ENCODE data around the gene STXBP2. TPM values are rescaled to one million over a fixed set of nuclear protein-coding genes. Genes with fewer than 3 reads are reported as not detected.

STXBP2 gene
- total and polyA plus RNA-seq, 4 donors = 25.9 to 32.7 (median 27.2) TPM

DNA sequence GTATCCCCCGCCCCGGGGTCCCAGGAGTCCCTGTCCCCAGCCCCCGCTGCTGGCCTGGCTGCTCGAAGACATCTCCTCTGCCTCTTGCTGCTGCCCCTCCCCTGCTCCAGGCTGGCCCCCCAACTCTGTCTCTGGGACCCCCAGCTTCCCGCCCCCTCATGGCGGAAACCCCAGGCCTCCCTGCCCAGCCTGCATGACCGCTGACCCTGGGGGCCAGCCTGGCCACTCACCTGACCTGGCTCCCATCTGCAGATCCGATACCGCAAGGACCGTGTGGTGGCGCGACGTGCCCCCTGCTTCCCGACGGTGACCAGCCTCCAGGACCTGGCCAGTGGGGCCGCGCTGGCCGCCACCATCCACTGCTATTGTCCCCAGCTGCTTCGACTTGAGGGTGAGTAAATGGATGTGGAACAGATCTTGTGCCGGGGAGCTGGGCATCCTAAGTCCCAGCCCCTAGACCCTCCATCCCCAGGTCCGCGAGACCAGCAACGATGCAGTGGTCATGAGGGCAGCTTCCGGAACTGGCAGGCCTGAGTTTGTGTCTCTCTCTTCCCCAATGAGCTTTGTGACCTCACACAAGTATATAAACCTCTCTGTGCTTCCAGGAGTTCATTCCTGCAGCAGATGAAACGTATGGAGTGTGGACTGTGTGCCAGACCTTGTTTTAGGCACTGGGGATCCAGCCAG, 28.9 kb upstream of the STXBP2 start:
- H3K9me3 ChIP-seq (ENCODE audit: control insufficient read depth in 4 of 4, low read length in 3 of 4) = no peaks in the 10 kb centered on the region
- H3K27ac ChIP-seq (ENCODE audit: low read depth in 1 of 2, low read length in 2 of 2) = no peak overlapping the region
- 95% methylated on average over 25 of the region's 25 CpGs for WGBS
- H3K36me3 ChIP-seq (ENCODE audit: control insufficient read depth in 4 of 4, insufficient read depth in 3 of 4, low read depth in 1 of 4, low read length in 3 of 4) = peaks cover 13 to 45% (median 16%) of the 10 kb centered on the region in 4 donors
- TF ChIP-seq, protein P1, sequence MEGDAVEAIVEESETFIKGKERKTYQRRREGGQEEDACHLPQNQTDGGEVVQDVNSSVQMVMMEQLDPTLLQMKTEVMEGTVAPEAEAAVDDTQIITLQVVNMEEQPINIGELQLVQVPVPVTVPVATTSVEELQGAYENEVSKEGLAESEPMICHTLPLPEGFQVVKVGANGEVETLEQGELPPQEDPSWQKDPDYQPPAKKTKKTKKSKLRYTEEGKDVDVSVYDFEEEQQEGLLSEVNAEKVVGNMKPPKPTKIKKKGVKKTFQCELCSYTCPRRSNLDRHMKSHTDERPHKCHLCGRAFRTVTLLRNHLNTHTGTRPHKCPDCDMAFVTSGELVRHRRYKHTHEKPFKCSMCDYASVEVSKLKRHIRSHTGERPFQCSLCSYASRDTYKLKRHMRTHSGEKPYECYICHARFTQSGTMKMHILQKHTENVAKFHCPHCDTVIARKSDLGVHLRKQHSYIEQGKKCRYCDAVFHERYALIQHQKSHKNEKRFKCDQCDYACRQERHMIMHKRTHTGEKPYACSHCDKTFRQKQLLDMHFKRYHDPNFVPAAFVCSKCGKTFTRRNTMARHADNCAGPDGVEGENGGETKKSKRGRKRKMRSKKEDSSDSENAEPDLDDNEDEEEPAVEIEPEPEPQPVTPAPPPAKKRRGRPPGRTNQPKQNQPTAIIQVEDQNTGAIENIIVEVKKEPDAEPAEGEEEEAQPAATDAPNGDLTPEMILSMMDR (IDR thresholded peaks at IDR 0.05; ENCODE audit: low read depth, low read length, missing input control) = no peak
- TF ChIP-seq GABPA (IDR thresholded peaks at IDR 0.05 in 1 of 2, conservative IDR thresholded peaks at IDR 0.05 in 1 of 2) = no peak
- TF ChIP-seq EGR1 (IDR thresholded peaks at IDR 0.05; ENCODE audit: low read depth in 2 of 2) = no peak
- TF ChIP-seq, protein P2, sequence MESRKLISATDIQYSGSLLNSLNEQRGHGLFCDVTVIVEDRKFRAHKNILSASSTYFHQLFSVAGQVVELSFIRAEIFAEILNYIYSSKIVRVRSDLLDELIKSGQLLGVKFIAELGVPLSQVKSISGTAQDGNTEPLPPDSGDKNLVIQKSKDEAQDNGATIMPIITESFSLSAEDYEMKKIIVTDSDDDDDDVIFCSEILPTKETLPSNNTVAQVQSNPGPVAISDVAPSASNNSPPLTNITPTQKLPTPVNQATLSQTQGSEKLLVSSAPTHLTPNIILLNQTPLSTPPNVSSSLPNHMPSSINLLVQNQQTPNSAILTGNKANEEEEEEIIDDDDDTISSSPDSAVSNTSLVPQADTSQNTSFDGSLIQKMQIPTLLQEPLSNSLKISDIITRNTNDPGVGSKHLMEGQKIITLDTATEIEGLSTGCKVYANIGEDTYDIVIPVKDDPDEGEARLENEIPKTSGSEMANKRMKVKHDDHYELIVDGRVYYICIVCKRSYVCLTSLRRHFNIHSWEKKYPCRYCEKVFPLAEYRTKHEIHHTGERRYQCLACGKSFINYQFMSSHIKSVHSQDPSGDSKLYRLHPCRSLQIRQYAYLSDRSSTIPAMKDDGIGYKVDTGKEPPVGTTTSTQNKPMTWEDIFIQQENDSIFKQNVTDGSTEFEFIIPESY (IDR thresholded peaks at IDR 0.05) = no peak
- no peak for TF ChIP-seq RAD21 (IDR thresholded peaks at IDR 0.05)
- no peak for TF ChIP-seq FOXA2 (IDR thresholded peaks at IDR 0.05)
- TF ChIP-seq, protein P3, sequence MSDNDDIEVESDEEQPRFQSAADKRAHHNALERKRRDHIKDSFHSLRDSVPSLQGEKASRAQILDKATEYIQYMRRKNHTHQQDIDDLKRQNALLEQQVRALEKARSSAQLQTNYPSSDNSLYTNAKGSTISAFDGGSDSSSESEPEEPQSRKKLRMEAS (IDR thresholded peaks at IDR 0.05) = no peak
- TF ChIP-seq YY1 (IDR thresholded peaks at IDR 0.05) = no peak
- TF ChIP-seq, protein P4, sequence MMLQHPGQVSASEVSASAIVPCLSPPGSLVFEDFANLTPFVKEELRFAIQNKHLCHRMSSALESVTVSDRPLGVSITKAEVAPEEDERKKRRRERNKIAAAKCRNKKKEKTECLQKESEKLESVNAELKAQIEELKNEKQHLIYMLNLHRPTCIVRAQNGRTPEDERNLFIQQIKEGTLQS (IDR thresholded peaks at IDR 0.05) = no peak
- no peak for TF ChIP-seq HNF4G (IDR thresholded peaks at IDR 0.05)
- TF ChIP-seq SP1 (IDR thresholded peaks at IDR 0.05) = no peak
- TF ChIP-seq JUND (IDR thresholded peaks at IDR 0.05) = no peak
- no peak for TF ChIP-seq TAF1 (conservative IDR thresholded peaks at IDR 0.05)
- TF ChIP-seq HNF4A (conservative IDR thresholded peaks at IDR 0.05) = no peak
- TF ChIP-seq NR2F2 (IDR thresholded peaks at IDR 0.05) = no peak
- H3K4me1 ChIP-seq (ENCODE audit: control insufficient read depth in 4 of 4, insufficient read depth in 4 of 4, low read length in 3 of 4) = no peaks in the 10 kb centered on the region
- no peak overlapping the region for H3K9ac ChIP-seq (ENCODE audit: low read depth in 1 of 2, low read length in 2 of 2)
- no peak for DNase-seq (ENCODE audit: low spot score)
- H3K4me3 ChIP-seq (ENCODE audit: low read depth in 1 of 3, low read length in 3 of 3) = no peak overlapping the region
- H3K27me3 ChIP-seq (ENCODE audit: control insufficient read depth in 4 of 4, insufficient read depth in 4 of 4, low read length in 3 of 4) = no peaks in the 10 kb centered on the region

DNA sequence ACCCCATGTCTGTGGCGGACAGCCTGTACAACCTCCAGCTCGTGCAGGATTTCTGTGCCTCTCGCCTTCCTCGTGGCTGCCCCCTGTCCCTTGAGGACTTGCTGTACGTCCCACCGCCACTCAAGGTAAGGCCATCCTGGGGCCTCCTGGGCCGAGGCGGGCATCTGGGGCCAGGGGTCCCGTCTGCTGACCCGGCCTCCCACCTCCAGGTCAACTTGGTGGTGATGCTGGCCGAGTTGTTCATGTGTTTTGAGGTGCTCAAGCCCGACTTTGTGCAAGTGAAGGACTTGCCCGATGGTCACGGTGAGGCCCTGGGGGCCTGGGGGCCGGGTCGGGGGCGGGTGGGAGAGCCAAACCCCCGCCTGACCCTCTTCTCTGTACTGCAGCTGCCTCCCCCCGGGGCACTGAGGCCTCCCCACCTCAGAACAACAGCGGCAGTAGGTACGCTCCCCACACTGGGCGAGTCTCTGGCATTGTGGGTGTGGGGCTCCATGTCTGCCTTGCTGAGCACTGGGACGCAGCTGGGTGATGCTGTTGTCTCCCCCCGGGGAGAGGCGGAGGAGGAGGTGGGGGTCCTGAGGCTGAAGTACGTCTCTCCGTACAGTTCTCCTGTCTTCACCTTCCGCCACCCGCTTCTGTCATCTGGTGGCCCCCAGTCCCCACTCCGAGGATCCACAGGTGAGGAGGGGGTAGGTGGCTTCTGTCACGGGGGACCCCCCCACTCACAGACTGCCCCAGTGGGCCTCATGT, 26.2 kb upstream of the STXBP2 start:
- Histone ChIP-seq H3K4me3 (ENCODE audit: low read depth in 1 of 3, low read length in 3 of 3) (no peak overlapping the region), H3K9ac (ENCODE audit: low read depth in 1 of 2, low read length in 2 of 2) (no peak overlapping the region), H3K36me3 (ENCODE audit: control insufficient read depth in 4 of 4, insufficient read depth in 3 of 4, low read depth in 1 of 4, low read length in 3 of 4) (peaks cover 13 to 49% (median 18%) of the 10 kb centered on the region in 4 donors), H3K27me3 (ENCODE audit: control insufficient read depth in 4 of 4, insufficient read depth in 4 of 4, low read length in 3 of 4) (no peaks in the 10 kb centered on the region), H3K27ac (ENCODE audit: low read depth in 1 of 2, low read length in 2 of 2) (no peak overlapping the region), H3K4me1 (ENCODE audit: control insufficient read depth in 4 of 4, insufficient read depth in 4 of 4, low read length in 3 of 4) (no peaks in the 10 kb centered on the region), H3K9me3 (ENCODE audit: control insufficient read depth in 4 of 4, low read length in 3 of 4) (no peaks in the 10 kb centered on the region)
- no peak for DNase-seq (ENCODE audit: low spot score)
- WGBS = 92% methylated on average over 31 of the region's 31 CpGs
- no peak for TF ChIP-seq RAD21 (IDR thresholded peaks at IDR 0.05)
- TF ChIP-seq YY1 (IDR thresholded peaks at IDR 0.05) = no peak
- TF ChIP-seq, protein P2 (IDR thresholded peaks at IDR 0.05) = no peak
- TF ChIP-seq GABPA (IDR thresholded peaks at IDR 0.05 in 1 of 2, conservative IDR thresholded peaks at IDR 0.05 in 1 of 2) = no peak
- TF ChIP-seq, protein P3 (IDR thresholded peaks at IDR 0.05) = no peak
- no peak for TF ChIP-seq RXRA (IDR thresholded peaks at IDR 0.05)
- no peak for TF ChIP-seq JUND (IDR thresholded peaks at IDR 0.05)
- no peak for TF ChIP-seq EGR1 (IDR thresholded peaks at IDR 0.05; ENCODE audit: low read depth in 2 of 2)
- TF ChIP-seq HNF4G (IDR thresholded peaks at IDR 0.05) = no peak
- TF ChIP-seq, protein P5, sequence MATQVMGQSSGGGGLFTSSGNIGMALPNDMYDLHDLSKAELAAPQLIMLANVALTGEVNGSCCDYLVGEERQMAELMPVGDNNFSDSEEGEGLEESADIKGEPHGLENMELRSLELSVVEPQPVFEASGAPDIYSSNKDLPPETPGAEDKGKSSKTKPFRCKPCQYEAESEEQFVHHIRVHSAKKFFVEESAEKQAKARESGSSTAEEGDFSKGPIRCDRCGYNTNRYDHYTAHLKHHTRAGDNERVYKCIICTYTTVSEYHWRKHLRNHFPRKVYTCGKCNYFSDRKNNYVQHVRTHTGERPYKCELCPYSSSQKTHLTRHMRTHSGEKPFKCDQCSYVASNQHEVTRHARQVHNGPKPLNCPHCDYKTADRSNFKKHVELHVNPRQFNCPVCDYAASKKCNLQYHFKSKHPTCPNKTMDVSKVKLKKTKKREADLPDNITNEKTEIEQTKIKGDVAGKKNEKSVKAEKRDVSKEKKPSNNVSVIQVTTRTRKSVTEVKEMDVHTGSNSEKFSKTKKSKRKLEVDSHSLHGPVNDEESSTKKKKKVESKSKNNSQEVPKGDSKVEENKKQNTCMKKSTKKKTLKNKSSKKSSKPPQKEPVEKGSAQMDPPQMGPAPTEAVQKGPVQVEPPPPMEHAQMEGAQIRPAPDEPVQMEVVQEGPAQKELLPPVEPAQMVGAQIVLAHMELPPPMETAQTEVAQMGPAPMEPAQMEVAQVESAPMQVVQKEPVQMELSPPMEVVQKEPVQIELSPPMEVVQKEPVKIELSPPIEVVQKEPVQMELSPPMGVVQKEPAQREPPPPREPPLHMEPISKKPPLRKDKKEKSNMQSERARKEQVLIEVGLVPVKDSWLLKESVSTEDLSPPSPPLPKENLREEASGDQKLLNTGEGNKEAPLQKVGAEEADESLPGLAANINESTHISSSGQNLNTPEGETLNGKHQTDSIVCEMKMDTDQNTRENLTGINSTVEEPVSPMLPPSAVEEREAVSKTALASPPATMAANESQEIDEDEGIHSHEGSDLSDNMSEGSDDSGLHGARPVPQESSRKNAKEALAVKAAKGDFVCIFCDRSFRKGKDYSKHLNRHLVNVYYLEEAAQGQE (IDR thresholded peaks at IDR 0.05) = no peak
- TF ChIP-seq NR2F2 (IDR thresholded peaks at IDR 0.05) = no peak
- no peak for TF ChIP-seq FOXA1 (IDR thresholded peaks at IDR 0.05)
- TF ChIP-seq, protein P4 (IDR thresholded peaks at IDR 0.05) = no peak
- no peak for TF ChIP-seq SP1 (IDR thresholded peaks at IDR 0.05)
